HT-29 (cell line): ENCODE results near the gene RNF213. TPM values are rescaled to one million over a fixed set of nuclear protein-coding genes. Genes with fewer than 3 reads are reported as not detected.

ENCODE experiments used
- DNase-seq: peaks from one replicate; pipeline ENCODE4 v3.0.0-alpha.2; 2015; ENCODE audit warnings: low spot score
- total RNA-seq: library from RNA; depleted of rRNA; stranded (reverse); fragments of >200 nt; shearing (Covaris generic); gene quantifications from 2 replicates; pipeline ENCODE4 v1.2.3, GENCODE V29; 2014

Gene RNF213
- total RNA-seq, 1 experiment from 2014 or later = 70.5 TPM

GRCh38 chr17:80365001-80365965, 104.6 kb downstream of the RNF213 start:
- no peak for DNase-seq

DNA sequence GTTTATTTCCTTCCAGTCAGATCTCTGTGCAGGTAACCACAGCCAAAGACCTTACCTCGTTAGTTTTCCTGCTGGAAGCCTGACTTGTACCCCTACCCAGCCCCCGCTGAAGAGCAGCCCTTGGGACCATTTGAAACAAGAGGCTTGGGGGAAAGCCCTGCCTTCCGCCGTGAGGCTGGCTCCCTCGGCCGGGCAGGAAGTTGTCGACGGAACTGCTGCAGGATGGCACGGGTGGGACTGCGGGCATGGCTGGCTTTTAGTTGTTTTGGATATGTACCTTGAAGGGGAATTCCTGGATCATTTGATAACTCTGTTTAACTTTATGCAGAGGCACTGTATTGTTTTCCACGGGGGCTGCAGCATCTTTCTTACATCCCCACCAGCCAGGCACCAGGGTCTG, 105.3 kb downstream of the RNF213 start:
- no peak for DNase-seq

DNA sequence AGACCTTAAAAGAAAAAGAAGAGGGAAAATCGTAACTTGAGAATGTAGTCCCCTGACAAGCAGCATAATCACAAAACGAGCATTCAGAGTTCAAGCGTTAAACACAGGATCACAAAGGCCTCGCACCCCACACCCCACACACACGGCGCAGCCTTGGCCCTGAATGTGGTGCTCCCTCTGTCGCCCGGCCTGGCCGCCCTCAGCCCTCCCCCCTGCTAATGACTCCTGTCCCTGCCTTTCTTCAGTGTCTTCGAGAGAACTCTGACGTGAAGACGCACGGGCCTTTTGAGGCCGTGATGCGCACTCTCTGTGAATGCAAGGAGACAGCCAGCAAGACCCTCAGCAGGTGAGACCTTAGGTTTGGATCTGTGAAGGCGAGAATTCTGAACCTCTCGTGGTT, 106.9 kb downstream of the RNF213 start:
- DNase-seq = no peak

DNA sequence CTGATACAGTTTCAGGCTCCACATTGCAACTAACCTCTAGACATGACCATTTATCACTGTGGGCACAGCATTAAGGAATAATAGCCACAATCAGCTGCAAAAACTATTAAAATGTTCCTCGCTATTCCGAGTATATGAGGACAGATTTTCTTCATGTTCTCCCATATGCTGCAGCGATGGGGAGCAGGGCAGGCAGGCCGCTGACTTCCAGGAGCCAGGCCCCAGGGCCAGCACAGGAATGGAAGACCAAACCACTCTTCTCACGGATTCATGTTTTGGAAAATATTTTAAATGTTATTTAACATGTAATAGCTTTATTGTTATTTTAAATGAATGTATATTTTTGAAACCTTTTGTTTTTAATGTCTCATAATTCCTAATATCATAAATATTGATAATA, 110.5 kb downstream of the RNF213 start:
- no peak for DNase-seq

GRCh38 chr17:80372456-80372855, 111.8 kb downstream of the RNF213 start:
- no peak for DNase-seq

GRCh38 chr17:80372922-80373570, 112.4 kb downstream of the RNF213 start:
- DNase-seq = no peak

- DNase-seq = no peak
Measured at GRCh38 chr17:80374039-80374731, 113.5 kb downstream of the RNF213 start.

DNA sequence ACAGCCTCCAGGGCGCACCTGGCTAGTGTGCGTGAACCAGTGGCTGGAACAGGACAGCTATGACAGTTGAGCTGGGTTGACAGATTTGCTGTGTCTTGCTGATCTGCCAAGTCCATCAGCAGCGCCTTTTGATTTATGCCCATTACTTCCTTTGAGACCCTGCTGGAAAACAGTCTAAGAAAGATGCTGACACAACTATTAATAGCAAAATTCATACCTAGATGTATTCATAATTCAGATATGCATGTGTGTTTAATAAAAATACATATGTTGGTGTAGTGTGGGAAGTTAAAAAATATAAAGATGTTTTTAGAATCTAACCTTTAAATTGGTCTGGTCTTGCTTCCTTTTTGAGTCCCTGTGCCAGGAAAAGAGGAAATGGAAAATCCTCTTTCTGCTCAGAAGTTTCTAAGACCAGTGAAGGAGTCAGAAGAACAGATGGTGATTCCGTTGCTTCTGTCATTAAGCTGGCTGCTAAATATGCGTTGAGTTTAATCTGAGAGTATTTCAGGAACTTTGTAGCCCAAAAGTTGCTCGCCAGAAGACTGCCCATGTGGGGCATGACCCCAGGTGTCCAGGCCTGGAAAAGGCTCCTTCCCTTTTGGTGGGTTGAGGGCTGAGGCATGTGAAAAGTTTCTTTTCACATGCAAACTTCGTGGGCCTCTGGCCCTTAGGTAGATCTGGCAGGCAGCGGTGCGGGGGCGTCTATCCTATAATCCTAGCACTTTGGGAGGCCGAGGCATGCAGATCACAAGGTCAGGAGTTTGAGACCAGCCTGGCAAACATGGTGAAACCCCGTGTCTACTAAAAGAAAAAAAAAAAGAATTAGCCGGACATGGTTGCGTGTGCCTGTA, 114.3 kb downstream of the RNF213 start:
- no peak for DNase-seq

- no peak for DNase-seq
Measured at GRCh38 chr17:80376531-80376930, 115.9 kb downstream of the RNF213 start.

- no peak for DNase-seq
Measured at GRCh38 chr17:80377798-80378197, 117.1 kb downstream of the RNF213 start.

GRCh38 chr17:80379348-80379747, 118.7 kb downstream of the RNF213 start:
- DNase-seq = no peak

- DNase-seq = no peak
Measured at GRCh38 chr17:80380068-80380467, 119.4 kb downstream of the RNF213 start.

DNA sequence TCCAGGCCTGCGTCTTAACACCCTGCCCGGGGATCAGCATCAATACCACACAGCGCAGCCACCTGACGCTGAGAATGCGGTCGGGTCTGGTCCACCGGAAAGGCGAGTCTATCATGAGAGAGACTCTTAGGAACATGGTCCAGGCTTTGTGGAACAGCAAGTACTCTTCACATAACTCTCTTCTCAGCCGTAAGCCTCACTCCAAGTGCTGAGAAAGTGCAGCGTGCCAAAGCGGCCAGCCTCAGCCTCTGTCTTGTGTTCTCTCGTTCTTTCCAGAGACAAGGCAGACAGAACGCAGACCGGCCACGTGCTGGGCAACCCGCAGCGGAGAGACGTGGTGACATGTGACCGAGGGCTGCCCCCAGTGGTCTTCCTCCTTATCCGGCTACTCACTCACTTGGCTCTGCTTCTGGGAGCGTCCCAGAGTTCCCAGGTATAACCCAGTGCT, 119.9 kb downstream of the RNF213 start:
- DNase-seq = no peak

DNA sequence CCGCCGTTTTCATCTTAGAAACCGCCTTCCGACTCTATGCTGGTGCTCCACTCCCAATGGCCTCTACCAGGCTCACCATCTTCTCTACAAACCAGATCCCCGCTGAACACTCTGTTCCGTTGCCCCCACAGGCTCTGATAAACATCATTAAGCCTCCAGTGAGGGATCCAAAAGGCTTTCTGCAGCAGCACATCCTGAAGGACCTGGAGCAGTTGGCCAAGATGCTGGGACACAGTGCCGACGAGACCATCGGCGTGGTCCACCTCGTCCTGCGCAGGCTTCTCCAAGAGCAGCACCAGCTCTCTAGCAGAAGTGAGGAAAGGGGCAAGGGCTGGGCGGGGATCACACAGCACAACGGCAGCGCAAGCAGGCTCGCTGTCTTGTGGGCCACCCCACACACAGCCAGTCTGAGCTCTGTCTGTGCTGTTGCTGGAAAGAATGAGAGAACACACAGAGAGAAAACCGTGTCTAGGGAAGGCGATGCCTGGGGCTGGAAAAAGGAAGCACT, 120.8 kb downstream of the RNF213 start:
- DNase-seq = no peak

DNA sequence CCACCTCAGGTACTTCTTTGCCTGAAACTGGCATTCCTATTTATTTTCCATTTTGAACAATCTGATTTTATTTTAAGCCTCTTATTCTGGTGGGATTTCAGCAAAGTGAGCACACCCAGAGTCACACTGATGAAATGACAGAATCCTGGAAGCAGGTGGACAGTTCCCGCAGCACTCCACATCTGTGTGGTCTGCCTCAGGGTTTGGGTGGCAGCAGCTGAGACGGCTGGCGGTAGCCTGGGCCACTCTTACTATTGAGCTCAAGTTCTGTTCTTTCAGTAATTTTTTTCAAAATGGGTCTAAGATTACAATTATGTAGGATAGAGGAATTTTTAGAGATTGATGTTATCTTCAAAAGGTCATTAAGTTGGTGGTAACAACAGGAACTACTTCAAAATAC, 121.8 kb downstream of the RNF213 start:
- DNase-seq = no peak

DNA sequence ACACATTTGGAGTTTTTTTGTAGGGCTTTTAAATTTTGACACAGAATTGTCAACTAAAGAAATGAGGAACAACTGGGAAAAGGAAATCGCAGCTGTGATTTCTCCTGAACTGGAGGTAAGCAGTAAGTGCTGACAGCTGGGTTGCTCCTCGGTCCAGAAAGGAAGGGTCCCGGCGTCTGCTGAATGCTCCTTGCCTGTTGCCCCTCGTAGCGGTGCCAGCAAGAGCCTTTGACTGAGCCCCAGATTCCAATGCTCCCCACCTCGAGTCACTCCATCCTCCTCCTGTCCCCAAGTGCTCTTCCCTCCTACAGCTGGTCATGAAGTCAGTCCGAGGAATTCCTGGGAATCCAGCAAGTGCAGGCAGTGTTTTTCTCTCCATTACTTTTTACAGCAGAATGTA, 122.3 kb downstream of the RNF213 start:
- DNase-seq = no peak

GRCh38 chr17:80384078-80384960, 123.7 kb downstream of the RNF213 start:
- no peak for DNase-seq

GRCh38 chr17:80385046-80385445, 124.4 kb downstream of the RNF213 start:
- no peak for DNase-seq

GRCh38 chr17:80386341-80386740, 125.7 kb downstream of the RNF213 start:
- no peak for DNase-seq

DNA sequence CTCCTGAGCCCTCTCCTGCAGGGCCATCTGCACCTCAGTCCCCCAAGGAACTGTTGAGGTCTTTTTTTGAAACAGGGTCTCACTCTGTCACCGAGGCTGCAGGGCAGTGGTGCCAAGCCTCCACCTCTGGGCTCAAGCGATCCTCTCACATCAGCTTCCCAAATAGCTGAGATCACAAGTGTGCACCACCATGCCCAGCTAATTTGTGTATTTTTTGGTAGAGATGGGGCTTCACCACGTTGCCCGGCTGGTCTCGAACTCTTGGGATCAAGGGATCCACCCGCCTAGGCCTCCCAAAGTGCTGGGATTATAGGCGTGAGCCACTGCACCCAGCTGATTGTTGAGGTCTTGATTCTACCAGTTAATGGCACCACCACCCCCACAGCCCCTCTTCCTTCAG, 126.4 kb downstream of the RNF213 start:
- no peak for DNase-seq
